Sigmoid colon (tissue), 7 donors: ENCODE results near the gene HAND1. TPM values are rescaled to one million over a fixed set of nuclear protein-coding genes. Genes with fewer than 3 reads are reported as not detected.

Experiments
- DNase-seq: peaks from one replicate; pipeline ENCODE4 v3.0.0-alpha.2; 2019
- H3K27ac ChIP-seq, 4 donors: fragments of 200-600 bp; sonication (generic); one replicate each; pipeline ENCODE4 v1.5.1; 2016 to 2019; ENCODE audit warnings: mild to moderate bottlenecking in 1 of 4
- H3K27me3 ChIP-seq, 3 donors: fragments of 200-600 bp; sonication (generic); one replicate each; pipeline ENCODE4 v1.5.1; 2019; ENCODE audit warnings: mild to moderate bottlenecking in 1 of 3
- H3K36me3 ChIP-seq, 4 donors: fragments of 200-600 bp; sonication (generic); one replicate each; pipeline ENCODE4 v1.5.1; 2016 to 2019
- H3K4me1 ChIP-seq, 4 donors: fragments of 200-600 bp; sonication (generic); one replicate each; pipeline ENCODE4 v1.5.1; 2017 to 2019
- H3K4me3 ChIP-seq, 4 donors: fragments of 200-600 bp; sonication (generic); one replicate each; pipeline ENCODE4 v1.5.1; 2017 to 2019; ENCODE audit warnings: mild to moderate bottlenecking in 2 of 4, moderate library complexity in 1 of 4
- H3K9me3 ChIP-seq, 4 donors: fragments of 200-600 bp in 3 of 4; sonication (generic) in 3 of 4; one replicate each; pipeline versions ENCODE4 v1.5.1 to v1.6.1; 2013 to 2019
- CTCF ChIP-seq, 4 experiments: fragments of 450-650 bp in 3 of 4; fragments of 200-600 bp in 1 of 4; IDR thresholded peaks; one replicate each; pipeline ENCODE4 v1.5.1; 2016 to 2019; ENCODE audit warnings: antibody characterized with exemption in 4 of 4, mild to moderate bottlenecking in 3 of 4, moderate library complexity in 2 of 4
- EP300 ChIP-seq, 4 donors: sonication (generic); formaldehyde crosslinking; IDR thresholded peaks; one replicate each; pipeline ENCODE4 v1.6.1; 2017; ENCODE audit warnings: antibody characterized with exemption in 4 of 4
- POLR2A ChIP-seq, 2 donors: fragments of 450-650 bp; IDR thresholded peaks; one replicate each; pipeline ENCODE4 v1.6.1; 2016; ENCODE audit warnings: antibody characterized with exemption in 2 of 2, mild to moderate bottlenecking in 2 of 2, moderate library complexity in 2 of 2
- POLR2AphosphoS5 ChIP-seq, 4 donors: sonication (generic); formaldehyde crosslinking; IDR thresholded peaks; one replicate each; pipeline ENCODE4 v1.6.1; 2017; ENCODE audit warnings: antibody characterized with exemption in 4 of 4
- WGBS, 2 donors: extraction: QIAGEN DNeasy Blood & Tissue Kit; methylation state at CpG; one replicate each; pipeline ENCODE4 v1.1.7; 2013; 5-methylcytosine and 5-hydroxymethylcytosine counted together
- intact Hi-C: fragments of 100-400 bp; cut with DNase I; formaldehyde crosslinking; loops from one replicate; pipeline ENCODE4 v1.15.1; 2023
- polyA plus RNA-seq, 3 donors: library from polyadenylated mRNA; stranded (reverse); fragments of 200-250 nt; gene quantifications; one replicate each; pipeline ENCODE4 v1.2.3, GENCODE V29; 2013
- total RNA-seq, 4 donors: library from RNA; depleted of rRNA; stranded (reverse); fragments of >200 nt; gene quantifications; one replicate each; pipeline ENCODE4 v1.1.0, GENCODE V29; 2016
- donor health status: healthy with polysubstance abuse.
- donor health status: Bipolar disorder and iron deficiency.
- donor health status: healthy.

The HAND1 gene
- total and polyA plus RNA-seq, 7 donors, result 2.4 to 69.2 (median 46.0) TPM; not detected in 1

DNA sequence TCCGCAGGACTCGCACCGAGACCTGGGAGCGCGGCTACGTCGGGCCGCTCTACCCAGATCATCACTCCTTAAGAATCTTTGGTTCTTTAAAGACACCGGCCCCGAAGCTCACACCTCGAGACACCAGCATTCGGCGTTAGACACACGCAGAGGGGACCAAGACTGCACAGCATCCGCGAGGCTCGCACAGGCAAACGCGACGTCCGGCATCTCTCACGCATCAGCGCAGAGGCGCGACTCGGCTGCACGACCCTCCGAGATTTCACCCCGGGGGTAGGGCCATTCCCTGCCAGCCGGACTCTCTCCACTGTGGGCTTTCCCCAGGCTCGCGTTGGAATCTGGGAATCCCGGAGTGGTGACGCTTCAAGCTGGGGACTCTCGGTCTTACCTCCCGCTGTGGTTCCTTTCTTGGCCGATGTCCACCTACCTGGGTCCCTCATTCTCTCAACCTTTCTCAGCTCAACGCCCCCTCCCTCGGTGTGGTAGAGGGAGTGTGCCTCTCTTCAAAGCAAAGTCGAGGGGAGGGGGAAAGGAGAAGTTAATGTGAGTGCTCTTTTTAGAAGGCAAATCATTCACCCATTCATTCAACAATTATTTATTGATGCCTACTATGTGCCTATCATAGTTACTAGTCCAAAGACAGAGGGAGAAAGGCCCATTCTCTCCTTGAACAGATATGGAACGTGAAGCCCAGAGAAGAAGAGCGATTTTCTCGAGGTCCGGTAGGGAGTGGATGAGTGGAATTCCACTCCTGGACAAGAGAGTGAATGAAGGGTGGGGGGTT is 1.3 kb upstream of the HAND1 start:
- Histone ChIP-seq H3K27ac (peak overlapping the region in 3 of 4 donors; percentile 91 to 96 (median 94)), H3K4me1 (peaks cover 0 to 79% (median 75%) of the 10 kb centered on the region in 4 donors), H3K36me3 (no peaks in the 10 kb centered on the region), H3K27me3 (peaks cover 1 to 66% (median 4%) of the 10 kb centered on the region in 3 donors), H3K9me3 (no peaks in the 10 kb centered on the region), H3K4me3 (peak overlapping the region; percentile 31 to 77 (median 72))
- no peak for TF ChIP-seq CTCF (IDR thresholded peaks at IDR 0.05)
- no peak for TF ChIP-seq POLR2AphosphoS5 (IDR thresholded peaks at IDR 0.05)
- no peak for TF ChIP-seq EP300 (IDR thresholded peaks at IDR 0.05)
- TF ChIP-seq POLR2A (IDR thresholded peaks at IDR 0.05), result no peak
- WGBS, 2 donors, result 6% methylated on average over 44 of the region's 44 CpGs
- intact Hi-C loops, result loop anchor here (5.0 kb wide), 1 partner anchor 378 kb away; the partner anchor contains the start of gene CNOT8
- DNase-seq, result no peak

DNA sequence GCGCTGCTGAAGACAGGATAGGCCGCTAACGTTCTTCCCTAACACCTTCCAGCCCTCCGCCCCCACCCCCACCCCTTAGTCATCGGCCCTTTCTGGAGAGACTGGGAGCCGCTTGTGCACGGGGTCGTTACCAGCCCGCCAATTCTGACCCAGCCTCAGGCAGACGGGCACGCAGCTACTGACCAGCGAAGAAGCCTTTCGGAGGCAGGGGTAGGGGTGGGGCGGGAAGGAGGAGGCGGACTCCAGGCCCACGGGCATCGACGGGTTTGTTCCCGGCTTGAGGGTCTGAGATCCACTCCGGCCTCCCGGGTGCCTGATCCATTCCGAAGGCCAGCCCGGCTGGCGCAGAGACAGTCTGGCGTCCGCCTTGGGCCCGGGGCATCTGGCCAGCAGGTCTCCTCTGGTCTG is 729 bp upstream of the HAND1 start:
- peak; percentile 75 for DNase-seq
- WGBS, 2 donors, result 5 to 9% methylated on average over 27 of the region's 27 CpGs
- intact Hi-C loops, result loop anchor here (5.0 kb wide), 1 partner anchor 379 kb away; the partner anchor contains the start of gene CNOT8
- Histone ChIP-seq H3K9me3 (no peaks in the 10 kb centered on the region), H3K27me3 (peaks cover 0 to 64% (median 7%) of the 10 kb centered on the region in 3 donors), H3K27ac (peak overlapping the region in 3 of 4 donors; percentile 91 to 96 (median 94)), H3K4me3 (peak overlapping the region; percentile 31 to 77 (median 72)), H3K4me1 (peaks cover 0 to 73% (median 70%) of the 10 kb centered on the region in 4 donors), H3K36me3 (no peaks in the 10 kb centered on the region)
- TF ChIP-seq POLR2AphosphoS5 (IDR thresholded peaks at IDR 0.05) (peak in 1 of 4 donors; percentile 3), CTCF (IDR thresholded peaks at IDR 0.05) (no peak)

- Histone ChIP-seq H3K27me3 (peaks cover 0 to 63% (median 9%) of the 10 kb centered on the region in 3 donors), H3K4me3 (peak overlapping the region; percentile 70 to 77 (median 72)), H3K4me1 (peaks cover 0 to 73% (median 64%) of the 10 kb centered on the region in 4 donors), H3K9me3 (no peaks in the 10 kb centered on the region), H3K27ac (peak overlapping the region in 3 of 4 donors; percentile 91 to 96 (median 94)), H3K36me3 (no peaks in the 10 kb centered on the region)
- DNase-seq, result no peak
- intact Hi-C loops, result loop anchor here (2.0 to 5.0 kb wide), 2 partner anchors 277 to 380 kb away; partner anchors contain the start of genes CNOT8 and LARP1
- WGBS, 2 donors, result 4% methylated on average over 68 of the region's 68 CpGs
- TF ChIP-seq POLR2A (IDR thresholded peaks at IDR 0.05), result peak; percentile 61 to 86
- no peak for TF ChIP-seq CTCF (IDR thresholded peaks at IDR 0.05)
- peak in 2 of 4 donors; percentile 93 to 94 for TF ChIP-seq POLR2AphosphoS5 (IDR thresholded peaks at IDR 0.05)
- peak in 1 of 4 donors; percentile 44 for TF ChIP-seq EP300 (IDR thresholded peaks at IDR 0.05)
These were observed 424 bp downstream of the HAND1 start for GRCh38 chr5:154477382-154478223.

DNA sequence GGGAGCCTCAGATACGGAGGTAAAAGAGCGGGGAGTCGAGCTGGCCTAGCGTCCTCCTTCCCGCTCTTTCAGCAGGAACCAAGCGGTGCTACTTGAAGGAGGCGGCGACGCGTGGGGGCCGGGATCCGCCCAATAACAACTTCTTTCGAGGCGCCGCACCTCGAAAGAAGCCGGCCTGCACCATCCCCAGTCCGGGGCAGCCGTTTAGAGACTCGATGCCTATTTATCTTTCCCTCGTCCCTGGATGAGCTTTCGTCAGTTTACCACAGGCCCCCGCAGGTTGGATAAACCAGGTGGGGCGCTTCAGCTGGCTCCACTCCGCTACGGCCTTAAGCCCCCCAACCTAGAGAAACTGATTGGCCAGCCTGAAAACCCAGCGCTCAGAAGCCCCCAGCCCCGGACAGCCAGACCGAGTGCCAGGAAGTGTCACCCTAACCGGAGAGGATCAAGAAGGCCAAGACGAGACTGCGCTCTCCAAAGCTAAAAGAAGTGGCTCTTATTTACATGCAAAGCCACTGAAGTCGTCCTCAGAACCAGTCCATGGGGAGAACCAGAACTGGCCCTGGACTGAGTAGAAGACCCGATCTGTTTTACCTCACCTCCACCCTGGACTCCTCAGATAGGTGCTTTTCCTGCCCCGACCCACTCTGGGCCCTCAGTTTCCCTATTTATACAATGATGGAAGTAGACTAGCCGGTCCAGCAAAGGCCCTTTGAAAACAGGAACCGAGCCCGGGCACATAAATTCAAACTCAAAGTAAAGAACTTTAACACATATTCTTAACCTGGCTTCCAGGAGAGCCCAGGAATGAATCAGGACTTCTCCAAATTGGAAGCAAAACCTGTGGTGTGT is 1.4 kb downstream of the HAND1 start:
- Histone ChIP-seq H3K4me3 (peak overlapping the region; percentile 70 to 77 (median 72)), H3K27ac (peak overlapping the region in 3 of 4 donors; percentile 91 to 96 (median 94)), H3K36me3 (no peaks in the 10 kb centered on the region), H3K27me3 (peaks cover 0 to 61% (median 9%) of the 10 kb centered on the region in 3 donors), H3K4me1 (peaks cover 0 to 69% (median 61%) of the 10 kb centered on the region in 4 donors), H3K9me3 (no peaks in the 10 kb centered on the region)
- 5 to 7% methylated on average over 38 of the region's 38 CpGs for WGBS, 2 donors
- no peak for DNase-seq
- intact Hi-C loops, result loop anchor here (2.0 to 5.0 kb wide), 2 partner anchors 278 to 381 kb away; partner anchors contain the start of genes CNOT8 and LARP1
- TF ChIP-seq POLR2A (IDR thresholded peaks at IDR 0.05) (no peak), CTCF (IDR thresholded peaks at IDR 0.05) (no peak), POLR2AphosphoS5 (IDR thresholded peaks at IDR 0.05) (no peak), EP300 (IDR thresholded peaks at IDR 0.05) (no peak)
